Calu3 (cell line): ENCODE results near the gene RAB40B. TPM values are rescaled to one million over a fixed set of nuclear protein-coding genes. Genes with fewer than 3 reads are reported as not detected.

Source experiments
- BruUV-seq: library from RNA; stranded (reverse); fragments of 400-500 nt; replicated peaks from 2 replicates; lab custom pipeline; 2021; lab: Mats Ljungman, UMichigan
- CTCF ChIA-PET: fragments of 300-600 bp; sonication (Branson Sonifier 250); formaldehyde crosslinking; loops from one replicate; lab custom pipeline; 2022; ENCODE audit warnings: antibody characterized with exemption; lab: Charles Lee
- DNase-seq: peaks from one replicate; pipeline ENCODE4 v3.0.0; 2022
- H3K27ac Mint-ChIP-seq: one replicate; pipeline ENCODE4 v1.8.0; 2022; ENCODE audit warnings: mixed read lengths; ENCODE audit not compliant: unreplicated experiment
- H3K27me3 Mint-ChIP-seq: one replicate; pipeline ENCODE4 v1.8.0; 2022; ENCODE audit warnings: mixed read lengths; ENCODE audit not compliant: unreplicated experiment
- H3K36me3 Mint-ChIP-seq: one replicate; pipeline ENCODE4 v1.8.0; 2022; ENCODE audit warnings: mild to moderate bottlenecking, moderate library complexity, mixed read lengths; ENCODE audit not compliant: insufficient read depth, unreplicated experiment
- H3K4me1 Mint-ChIP-seq: one replicate; pipeline ENCODE4 v1.8.0; 2022; ENCODE audit warnings: mild to moderate bottlenecking, low read depth, mixed read lengths; ENCODE audit not compliant: unreplicated experiment
- H3K4me3 Mint-ChIP-seq: one replicate; pipeline ENCODE4 v1.8.0; 2022; ENCODE audit warnings: mild to moderate bottlenecking, low read depth, moderate library complexity, mixed read lengths; ENCODE audit not compliant: unreplicated experiment
- H3K9me3 Mint-ChIP-seq: one replicate; pipeline ENCODE4 v1.8.0; 2022; ENCODE audit warnings: low read depth, mixed read lengths; ENCODE audit not compliant: unreplicated experiment
- intact Hi-C: fragments of 100-400 bp; cut with micrococcal nuclease; formaldehyde crosslinking; loops from one replicate; pipeline ENCODE4 v1.10.0; 2022; ENCODE audit not compliant: unreplicated experiment
- total RNA-seq: library from RNA; stranded (reverse); gene quantifications from 2 replicates; pipeline ENCODE4 v1.2.3, GENCODE V29; 2022
- TF ChIP-seq, protein P1 (sequence below): fragments of 200-600 bp; IDR thresholded peaks from one replicate; pipeline ENCODE4 v1.8.0; 2022; ENCODE audit warnings: antibody characterized with exemption; ENCODE audit not compliant: unreplicated experiment

Gene RAB40B
- total RNA-seq, 1 experiment from 2014 or later, result 21.9 TPM

GRCh38 chr17:82723169-82723807, 24.8 kb upstream of the RAB40B start:
- BruUV-seq, result no TSS peak
- CTCF ChIA-PET, result no interaction called here
- no peak overlapping the region for H3K4me3 Mint-ChIP-seq
- H3K27me3 Mint-ChIP-seq, result no peaks in the 10 kb centered on the region
- DNase-seq, result no peak
- no peak overlapping the region for H3K27ac Mint-ChIP-seq
- intact Hi-C loops, result no loop called here
- H3K4me1 Mint-ChIP-seq, result peaks cover under 1% of the 10 kb centered on the region
- peaks cover 32% of the 10 kb centered on the region for H3K36me3 Mint-ChIP-seq
- TF ChIP-seq, protein P1, sequence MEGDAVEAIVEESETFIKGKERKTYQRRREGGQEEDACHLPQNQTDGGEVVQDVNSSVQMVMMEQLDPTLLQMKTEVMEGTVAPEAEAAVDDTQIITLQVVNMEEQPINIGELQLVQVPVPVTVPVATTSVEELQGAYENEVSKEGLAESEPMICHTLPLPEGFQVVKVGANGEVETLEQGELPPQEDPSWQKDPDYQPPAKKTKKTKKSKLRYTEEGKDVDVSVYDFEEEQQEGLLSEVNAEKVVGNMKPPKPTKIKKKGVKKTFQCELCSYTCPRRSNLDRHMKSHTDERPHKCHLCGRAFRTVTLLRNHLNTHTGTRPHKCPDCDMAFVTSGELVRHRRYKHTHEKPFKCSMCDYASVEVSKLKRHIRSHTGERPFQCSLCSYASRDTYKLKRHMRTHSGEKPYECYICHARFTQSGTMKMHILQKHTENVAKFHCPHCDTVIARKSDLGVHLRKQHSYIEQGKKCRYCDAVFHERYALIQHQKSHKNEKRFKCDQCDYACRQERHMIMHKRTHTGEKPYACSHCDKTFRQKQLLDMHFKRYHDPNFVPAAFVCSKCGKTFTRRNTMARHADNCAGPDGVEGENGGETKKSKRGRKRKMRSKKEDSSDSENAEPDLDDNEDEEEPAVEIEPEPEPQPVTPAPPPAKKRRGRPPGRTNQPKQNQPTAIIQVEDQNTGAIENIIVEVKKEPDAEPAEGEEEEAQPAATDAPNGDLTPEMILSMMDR, result no peak
- no peaks in the 10 kb centered on the region for H3K9me3 Mint-ChIP-seq

GRCh38 chr17:82722341-82723013, 24.0 kb upstream of the RAB40B start:
- BruUV-seq, result no TSS peak
- TF ChIP-seq, protein P1, result no peak
- H3K9me3 Mint-ChIP-seq, result no peaks in the 10 kb centered on the region
- CTCF ChIA-PET, result no interaction called here
- no peak overlapping the region for H3K27ac Mint-ChIP-seq
- peaks cover 9% of the 10 kb centered on the region for H3K4me1 Mint-ChIP-seq
- H3K27me3 Mint-ChIP-seq, result no peaks in the 10 kb centered on the region
- peaks cover 35% of the 10 kb centered on the region for H3K36me3 Mint-ChIP-seq
- no peak overlapping the region for H3K4me3 Mint-ChIP-seq
- no peak for DNase-seq
- intact Hi-C loops, result no loop called here

DNA sequence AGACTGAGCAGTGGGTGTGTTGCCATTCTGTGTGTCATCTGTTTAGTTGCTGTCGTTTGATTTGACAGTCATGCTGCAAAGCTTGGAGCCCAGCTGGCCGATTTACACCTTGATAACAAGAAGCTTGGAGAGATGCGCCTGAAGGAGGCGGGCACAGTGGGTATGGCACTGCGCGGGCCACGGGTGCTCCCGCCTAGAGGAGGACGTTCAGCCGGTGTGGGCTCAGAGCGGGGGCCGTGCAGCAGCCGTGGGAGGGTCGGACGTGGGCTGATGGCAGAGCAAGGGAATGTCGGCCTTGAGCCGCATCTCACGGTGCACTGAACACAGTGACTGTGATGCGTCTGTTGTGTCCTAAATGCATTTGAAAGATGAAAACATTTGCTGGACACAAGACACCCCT, 21.7 kb upstream of the RAB40B start:
- Mint-ChIP-seq H3K27ac (no peak overlapping the region), H3K36me3 (peaks cover 48% of the 10 kb centered on the region), H3K27me3 (no peaks in the 10 kb centered on the region), H3K4me1 (peaks cover 11% of the 10 kb centered on the region), H3K4me3 (no peak overlapping the region), H3K9me3 (no peaks in the 10 kb centered on the region)
- intact Hi-C loops, result no loop called here
- BruUV-seq, result no TSS peak
- DNase-seq, result no peak
- TF ChIP-seq, protein P1, result no peak
- CTCF ChIA-PET, result interaction anchor here (0.6 kb wide), 1 partner anchor 12 kb away, joined by 3 read pairs; no protein-coding TSS in a partner anchor

DNA sequence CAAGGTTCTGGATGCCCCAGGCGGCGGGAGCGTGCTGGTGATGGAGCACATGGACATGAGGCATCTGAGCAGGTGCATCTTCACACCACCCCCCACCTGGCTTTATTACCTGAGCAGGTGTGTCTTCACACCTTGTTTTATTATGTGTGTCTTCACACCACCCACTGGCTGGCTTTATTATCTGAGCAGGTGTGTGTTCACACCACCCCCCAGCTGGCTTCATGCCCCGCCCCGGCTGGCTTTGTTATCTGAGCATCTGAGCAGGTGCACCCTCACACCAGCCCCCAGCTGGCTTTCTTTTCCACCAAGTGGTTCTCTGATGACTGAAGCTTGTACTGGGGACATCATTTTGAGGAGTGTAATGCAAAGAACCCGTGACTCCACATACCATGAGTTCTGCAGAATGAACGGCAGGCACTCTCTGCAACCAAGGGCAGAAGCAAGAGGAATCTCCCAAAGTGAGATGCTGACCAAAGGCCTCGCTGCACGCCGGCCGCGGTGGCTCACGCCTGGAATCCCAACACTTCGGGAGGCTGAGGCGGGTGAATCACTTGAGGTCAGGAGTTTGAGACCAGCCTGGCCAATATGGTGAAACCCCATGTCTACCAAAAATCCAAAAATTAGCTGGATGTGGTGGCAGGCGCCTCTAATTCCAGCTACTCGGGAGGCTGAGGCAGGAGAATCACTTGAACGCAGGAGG, 20.6 kb upstream of the RAB40B start:
- Mint-ChIP-seq H3K27me3 (no peaks in the 10 kb centered on the region), H3K27ac (no peak overlapping the region)

More for the DNA sequence above, 20.6 kb upstream of the RAB40B start:
- intact Hi-C loops, result no loop called here
- Mint-ChIP-seq H3K9me3 (no peaks in the 10 kb centered on the region), H3K4me3 (no peak overlapping the region), H3K36me3 (peaks cover 48% of the 10 kb centered on the region), H3K4me1 (peaks cover 11% of the 10 kb centered on the region)
- CTCF ChIA-PET, result no interaction called here
- TF ChIP-seq, protein P1, result no peak
- BruUV-seq, result no TSS peak
- no peak for DNase-seq
